CD4-positive, CD25-positive, alpha-beta regulatory T cell (primary cell): ENCODE results near the gene TPI1. TPM values are rescaled to one million over a fixed set of nuclear protein-coding genes. Genes with fewer than 3 reads are reported as not detected.
A peak's percentile ranks its signal among the peaks of the same experiment; 100 is the strongest.
"Not testable (repeated sequence)": the region's sequence is repeated elsewhere in the genome, so short reads cannot be mapped to it uniquely, and the experiment has no call there.

Experiments
- ATAC-seq, 2 donors: fragments of 150-1000 bp; cut with Tn5 transposase; one replicate each; pipeline ENCODE4 v1.10.0; 2021; ENCODE audit warnings: low read depth in 2 of 2, moderate number of reproducible peaks in 2 of 2, moderate library complexity in 1 of 2
- DNase-seq, 3 donors: peaks; one replicate each; pipeline versions ENCODE4 v3.0.0 to v3.0.0-alpha.2; 2012 to 2022; ENCODE audit warnings: mixed read lengths in 1 of 3
- H3K27ac ChIP-seq: one replicate; pipeline ENCODE4 v1.7.0; 2013; ENCODE audit warnings: mild to moderate bottlenecking, low read length; ENCODE audit not compliant: insufficient read depth, poor library complexity, severe bottlenecking
- H3K27me3 ChIP-seq: one replicate; pipeline ENCODE4 v1.7.0; 2013; ENCODE audit warnings: low read length; ENCODE audit not compliant: control insufficient read depth, insufficient read depth
- H3K36me3 ChIP-seq: one replicate; pipeline ENCODE4 v1.7.0; 2013; ENCODE audit warnings: mild to moderate bottlenecking, low read length, moderate library complexity; ENCODE audit not compliant: control insufficient read depth, insufficient read depth
- H3K4me1 ChIP-seq: 2 replicates; pipeline ENCODE4 v1.7.0; 2013; ENCODE audit warnings: mild to moderate bottlenecking, low read length; ENCODE audit not compliant: insufficient read depth, control insufficient read depth, poor library complexity, severe bottlenecking
- H3K4me3 ChIP-seq: one replicate; pipeline ENCODE4 v1.7.0; 2013; ENCODE audit warnings: low read depth, mild to moderate bottlenecking, low read length, moderate library complexity
- H3K9me3 ChIP-seq, 2 experiments: 1 replicate in 1 of 2; 2 replicates in 1 of 2; pipeline ENCODE4 v1.7.0; 2013; ENCODE audit warnings: low read length in 2 of 2, mild to moderate bottlenecking in 1 of 2, moderate library complexity in 1 of 2; ENCODE audit not compliant: control insufficient read depth in 2 of 2
- H3K27ac Mint-ChIP-seq, 3 donors: one replicate each; pipeline ENCODE4 v1.8.0; 2020 to 2022; ENCODE audit warnings: mild to moderate bottlenecking in 3 of 3, mixed read lengths in 3 of 3, moderate library complexity in 2 of 3
- H3K27me3 Mint-ChIP-seq: one replicate; pipeline ENCODE4 v1.8.0; 2022; ENCODE audit warnings: mild to moderate bottlenecking, mixed read lengths
- H3K36me3 Mint-ChIP-seq: one replicate; pipeline ENCODE4 v1.8.0; 2020; ENCODE audit warnings: mixed read lengths
- H3K4me1 Mint-ChIP-seq, 4 donors: one replicate each; pipeline ENCODE4 v1.8.0; 2020 to 2022; ENCODE audit warnings: mixed read lengths in 4 of 4, mild to moderate bottlenecking in 1 of 4
- H3K4me3 Mint-ChIP-seq, 4 donors: one replicate each; pipeline ENCODE4 v1.8.0; 2020 to 2022; ENCODE audit warnings: mild to moderate bottlenecking in 4 of 4, mixed read lengths in 4 of 4, moderate library complexity in 3 of 4
- H3K9me3 Mint-ChIP-seq, 7 donors: one replicate each; pipeline ENCODE4 v1.8.0; 2020 to 2022; ENCODE audit warnings: mixed read lengths in 7 of 7, mild to moderate bottlenecking in 3 of 7, moderate library complexity in 2 of 7
- polyA plus RNA-seq, 4 donors: library from polyadenylated mRNA; unstranded; fragments of 300-500 nt; fragmentation: Illumina TruSeq; gene quantifications; one replicate each; pipeline ENCODE4 v1.2.3, GENCODE V29; 2021
- total RNA-seq: library from RNA; stranded (reverse); gene quantifications from one replicate; pipeline ENCODE4 v1.2.3, GENCODE V29; 2022

TPI1 gene
- total and polyA plus RNA-seq, 5 donors from 2014 or later: 153 to 633 (median 512) TPM

DNA sequence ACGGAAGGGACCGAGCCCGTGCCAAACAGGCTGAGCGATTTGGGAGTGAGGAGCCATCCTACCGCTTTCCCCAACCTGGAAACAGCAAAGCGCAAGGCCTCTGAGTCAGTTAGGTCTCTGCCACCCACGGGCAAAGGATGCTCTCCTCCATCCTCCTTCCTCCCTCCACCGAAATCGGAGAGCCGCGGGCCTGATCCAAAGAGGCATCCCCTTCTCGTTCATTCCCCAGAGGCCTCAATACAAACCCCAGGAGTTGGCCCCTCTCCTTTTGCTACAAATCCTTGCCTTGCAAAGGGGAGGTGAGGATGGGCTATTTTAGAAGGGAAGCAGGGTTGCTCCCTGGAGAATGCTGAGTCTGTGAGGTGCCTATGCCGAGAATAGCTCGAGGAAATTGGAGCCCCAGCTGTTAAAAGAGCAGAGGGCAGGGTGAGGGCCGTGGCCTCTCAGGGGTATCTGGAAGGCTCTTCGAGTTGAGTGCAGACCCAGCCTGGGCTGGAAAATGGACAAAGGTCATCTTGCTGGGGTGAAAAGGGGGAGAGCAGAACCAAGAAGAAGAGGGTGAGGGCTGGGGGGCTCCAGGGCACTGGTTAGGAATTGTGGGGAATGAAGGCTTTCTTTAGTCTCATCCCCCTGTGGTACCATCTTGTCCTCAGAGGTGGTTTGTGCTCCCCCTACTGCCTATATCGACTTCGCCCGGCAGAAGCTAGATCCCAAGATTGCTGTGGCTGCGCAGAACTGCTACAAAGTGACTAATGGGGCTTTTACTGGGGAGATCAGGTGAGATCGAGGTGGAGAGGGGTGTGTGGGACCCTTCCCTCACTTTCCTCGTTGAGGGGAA, 1.1 kb downstream of the TPI1 start:
- Mint-ChIP-seq H3K4me1 (peaks cover 3 to 57% (median 32%) of the 10 kb centered on the region in 4 donors), H3K27ac (peak overlapping the region; percentile 82 to 90 (median 86)), H3K4me3 (peak overlapping the region; percentile 89 to 93 (median 92)), H3K9me3 (no peaks in the 10 kb centered on the region), H3K27me3 (no peaks in the 10 kb centered on the region), H3K36me3 (peaks cover 17% of the 10 kb centered on the region)
- no peak for ATAC-seq
- Histone ChIP-seq H3K36me3 (peaks cover 15% of the 10 kb centered on the region), H3K27ac (peak overlapping the region; percentile 78), H3K27me3 (no peaks in the 10 kb centered on the region), H3K4me3 (peak overlapping the region; percentile 69), H3K4me1 (peaks cover 53% of the 10 kb centered on the region), H3K9me3 (no peaks in the 10 kb centered on the region)
- peak in 1 of 3 donors; percentile 33 for DNase-seq

DNA sequence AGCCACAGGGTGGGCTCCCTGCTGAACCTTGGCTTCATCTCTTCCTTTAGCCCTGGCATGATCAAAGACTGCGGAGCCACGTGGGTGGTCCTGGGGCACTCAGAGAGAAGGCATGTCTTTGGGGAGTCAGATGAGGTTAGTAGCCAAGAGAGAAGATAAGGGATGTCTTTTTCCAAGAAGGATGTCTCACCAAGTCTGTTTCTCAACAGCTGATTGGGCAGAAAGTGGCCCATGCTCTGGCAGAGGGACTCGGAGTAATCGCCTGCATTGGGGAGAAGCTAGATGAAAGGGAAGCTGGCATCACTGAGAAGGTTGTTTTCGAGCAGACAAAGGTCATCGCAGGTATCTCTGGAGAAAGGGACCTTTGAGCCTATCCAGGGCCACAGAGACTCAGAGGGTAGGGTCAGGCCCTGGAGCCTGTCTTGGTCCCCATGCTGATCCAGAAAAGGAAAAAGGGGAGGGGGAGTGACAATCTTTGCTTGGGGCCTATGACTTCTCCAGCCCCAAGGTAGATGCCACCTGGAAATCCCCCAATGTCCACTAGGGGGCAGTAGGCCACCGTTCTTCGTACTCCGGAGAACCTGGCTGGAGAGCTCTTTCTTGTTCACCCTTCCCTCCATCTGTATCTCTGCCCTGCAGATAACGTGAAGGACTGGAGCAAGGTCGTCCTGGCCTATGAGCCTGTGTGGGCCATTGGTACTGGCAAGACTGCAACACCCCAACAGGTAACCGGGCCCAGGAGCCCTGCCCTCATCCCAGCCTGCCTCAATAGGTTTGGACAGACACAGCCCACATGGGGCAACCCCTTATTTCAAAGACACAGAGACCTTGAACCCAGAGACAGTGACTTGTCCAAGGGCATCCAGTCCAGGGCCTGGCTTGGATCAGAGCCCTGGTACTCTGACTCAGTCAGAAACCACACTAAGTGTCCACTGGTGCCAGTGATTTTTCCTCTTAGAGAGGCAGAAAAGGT, 2.0 kb downstream of the TPI1 start:
- H3K9me3 Mint-ChIP-seq: no peaks in the 10 kb centered on the region
- H3K27me3 ChIP-seq: no peaks in the 10 kb centered on the region
- peaks cover 3 to 63% (median 37%) of the 10 kb centered on the region in 4 donors for H3K4me1 Mint-ChIP-seq
- peak overlapping the region; percentile 89 to 93 (median 92) for H3K4me3 Mint-ChIP-seq
- peaks cover 12% of the 10 kb centered on the region for H3K36me3 ChIP-seq
- H3K4me1 ChIP-seq: peaks cover 62% of the 10 kb centered on the region
- H3K27ac Mint-ChIP-seq: peak overlapping the region; percentile 84 to 90 (median 90)
- DNase-seq (peak; percentile 76 to 88 (median 84)), ATAC-seq (no peak)
- H3K27ac ChIP-seq: peak overlapping the region; percentile 78
- no peaks in the 10 kb centered on the region for H3K27me3 Mint-ChIP-seq
- no peaks in the 10 kb centered on the region for H3K9me3 ChIP-seq
- H3K36me3 Mint-ChIP-seq: peaks cover 15% of the 10 kb centered on the region
- H3K4me3 ChIP-seq: peak overlapping the region; percentile 69

DNA sequence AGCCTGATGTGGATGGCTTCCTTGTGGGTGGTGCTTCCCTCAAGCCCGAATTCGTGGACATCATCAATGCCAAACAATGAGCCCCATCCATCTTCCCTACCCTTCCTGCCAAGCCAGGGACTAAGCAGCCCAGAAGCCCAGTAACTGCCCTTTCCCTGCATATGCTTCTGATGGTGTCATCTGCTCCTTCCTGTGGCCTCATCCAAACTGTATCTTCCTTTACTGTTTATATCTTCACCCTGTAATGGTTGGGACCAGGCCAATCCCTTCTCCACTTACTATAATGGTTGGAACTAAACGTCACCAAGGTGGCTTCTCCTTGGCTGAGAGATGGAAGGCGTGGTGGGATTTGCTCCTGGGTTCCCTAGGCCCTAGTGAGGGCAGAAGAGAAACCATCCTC, 3.0 kb downstream of the TPI1 start:
- not testable (repeated sequence) for H3K4me3 ChIP-seq, H3K9me3 Mint-ChIP-seq, H3K9me3 ChIP-seq, H3K27me3 Mint-ChIP-seq, DNase-seq, H3K27me3 ChIP-seq, H3K27ac Mint-ChIP-seq, H3K27ac ChIP-seq, ATAC-seq
- H3K36me3 Mint-ChIP-seq: peaks cover 10% of the 10 kb centered on the region
- peaks cover 3 to 71% (median 41%) of the 10 kb centered on the region in 4 donors for H3K4me1 Mint-ChIP-seq
- peaks cover 12% of the 10 kb centered on the region for H3K36me3 ChIP-seq
- peaks cover 62% of the 10 kb centered on the region for H3K4me1 ChIP-seq
- peak overlapping the region; percentile 11 to 96 (median 62) for H3K4me3 Mint-ChIP-seq

- Mint-ChIP-seq H3K4me1 (peaks cover 3 to 75% (median 41%) of the 10 kb centered on the region in 4 donors), H3K4me3 (peak overlapping the region; percentile 90 to 96 (median 94)), H3K36me3 (peaks cover 14% of the 10 kb centered on the region), H3K9me3 (no peaks in the 10 kb centered on the region), H3K27me3 (no peaks in the 10 kb centered on the region), H3K27ac (peak overlapping the region; percentile 82 to 92 (median 88))
- ATAC-seq (no peak), DNase-seq (peak in 2 of 3 donors; percentile 25 to 74)
- H3K27me3 ChIP-seq: no peaks in the 10 kb centered on the region
- H3K27ac ChIP-seq: peak overlapping the region; percentile 85
- peaks cover 8% of the 10 kb centered on the region for H3K36me3 ChIP-seq
- peaks cover 62% of the 10 kb centered on the region for H3K4me1 ChIP-seq
- H3K9me3 ChIP-seq: no peaks in the 10 kb centered on the region
- peak overlapping the region; percentile 74 for H3K4me3 ChIP-seq
These were observed 4.0 kb downstream of the TPI1 start for GRCh38 chr12:6871052-6871957.

DNA sequence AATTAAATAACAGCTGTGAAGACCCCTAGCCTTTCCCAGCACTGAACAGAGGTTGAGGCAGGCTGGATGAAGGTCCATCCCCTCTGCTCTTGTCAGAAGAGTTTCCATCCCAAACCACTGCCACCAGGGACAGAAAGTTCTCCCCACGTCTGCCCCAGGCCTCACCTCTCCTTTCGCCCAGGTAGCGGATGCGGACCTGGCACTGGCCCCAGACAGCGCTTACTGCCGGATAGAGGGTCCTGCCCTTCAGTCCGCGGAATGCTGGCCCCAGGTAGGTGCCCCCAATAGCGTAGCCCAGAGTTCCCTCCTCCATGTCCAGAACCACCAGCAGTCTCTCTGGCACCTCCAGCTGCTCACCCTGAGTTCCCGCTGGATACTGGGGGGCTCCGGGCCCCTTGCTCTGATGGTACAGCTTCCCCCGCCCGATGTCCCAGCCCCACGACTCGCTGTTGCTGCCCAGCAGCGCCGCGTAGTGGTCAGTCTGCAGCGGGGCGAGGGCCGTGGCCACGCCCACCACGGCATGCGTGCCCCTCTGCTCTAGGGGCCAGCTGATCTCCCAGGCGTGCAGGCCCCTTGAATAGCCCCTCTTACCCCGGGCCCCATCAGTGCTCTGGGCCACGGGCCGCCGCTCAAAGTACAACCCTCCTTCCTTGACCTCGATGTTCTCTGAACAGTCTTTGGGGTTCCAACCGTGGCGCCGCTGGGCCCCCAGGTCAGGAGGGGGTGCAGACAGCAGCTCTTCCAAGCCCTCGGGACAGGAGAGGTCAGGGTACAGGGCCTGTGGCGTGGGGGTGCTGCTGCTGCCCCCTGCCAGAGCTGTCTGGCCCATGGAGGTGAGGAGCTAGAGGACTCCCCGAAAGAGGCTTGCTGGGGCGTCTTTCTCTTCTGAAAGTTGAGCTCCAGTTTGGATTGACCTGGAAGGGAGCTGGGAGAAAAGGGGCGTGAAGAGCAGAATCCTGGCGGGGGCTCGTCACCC, 5.0 kb downstream of the TPI1 start:
- Histone ChIP-seq H3K36me3 (peaks cover 8% of the 10 kb centered on the region), H3K9me3 (no peaks in the 10 kb centered on the region), H3K27ac (peak overlapping the region; percentile 85), H3K4me1 (peaks cover 54% of the 10 kb centered on the region), H3K4me3 (peak overlapping the region; percentile 75), H3K27me3 (no peaks in the 10 kb centered on the region)
- DNase-seq (peak; percentile 76 to 86 (median 83)), ATAC-seq (peak; percentile 34 to 40)
- H3K36me3 Mint-ChIP-seq: peaks cover 14% of the 10 kb centered on the region
- peak overlapping the region; percentile 90 to 96 (median 94) for H3K4me3 Mint-ChIP-seq
- peaks cover 7 to 66% (median 40%) of the 10 kb centered on the region in 4 donors for H3K4me1 Mint-ChIP-seq
- no peaks in the 10 kb centered on the region for H3K9me3 Mint-ChIP-seq
- peak overlapping the region; percentile 32 to 92 (median 88) for H3K27ac Mint-ChIP-seq
- H3K27me3 Mint-ChIP-seq: no peaks in the 10 kb centered on the region

DNA sequence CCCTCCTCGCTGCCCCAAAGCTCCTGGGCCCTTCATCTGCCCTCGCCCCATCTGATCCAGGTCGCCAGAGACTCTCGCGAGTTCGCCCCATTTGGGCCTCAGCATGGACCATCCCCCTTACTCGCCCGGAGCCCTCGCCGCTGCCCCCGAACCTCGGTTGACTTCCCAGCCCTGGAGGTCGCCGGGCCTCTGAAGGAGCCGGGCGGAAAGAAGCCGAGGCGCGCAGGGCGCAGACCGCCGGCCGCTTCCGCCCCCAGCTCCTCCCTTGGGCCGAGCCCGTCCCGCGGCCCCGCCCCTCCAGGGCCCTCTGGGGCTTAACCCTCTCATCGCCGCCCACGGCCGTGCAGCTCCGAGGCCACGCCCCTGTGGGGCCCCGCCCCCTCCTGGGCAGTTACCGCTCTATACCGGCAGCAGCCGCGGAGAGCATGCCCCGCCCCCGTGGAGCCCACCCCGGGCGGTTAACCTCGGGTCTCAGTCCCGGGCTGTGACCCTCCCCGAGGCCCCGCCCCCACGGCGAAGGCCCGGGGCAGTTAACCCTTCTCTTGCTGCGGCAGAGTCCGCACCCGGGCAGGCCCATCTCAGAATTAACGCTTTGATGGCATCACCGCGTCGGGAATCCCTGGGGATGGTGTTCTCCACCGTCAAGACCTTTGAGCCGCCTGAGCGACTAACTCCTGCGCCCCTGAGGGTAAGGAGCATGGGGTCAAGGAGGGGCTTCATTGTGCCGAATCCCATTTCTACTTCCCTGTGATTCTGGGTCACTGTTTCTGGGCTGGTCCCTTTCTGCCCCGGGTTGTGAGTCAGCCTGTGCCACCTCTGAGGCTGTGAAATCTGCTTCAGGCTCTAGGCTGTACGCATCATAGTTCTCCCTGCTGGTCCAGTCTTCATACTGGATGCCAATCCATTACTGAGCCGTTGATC, 6.0 kb downstream of the TPI1 start, which contains the start of gene SPSB2:
SPSB2 (minus strand) TSS at position 210 of the 921 bp plus-strand sequence. CDS start 402 bp downstream, outside the sequence.
- H3K9me3 ChIP-seq: no peaks in the 10 kb centered on the region
- peaks cover 9 to 62% (median 37%) of the 10 kb centered on the region in 4 donors for H3K4me1 Mint-ChIP-seq
- peaks cover 8% of the 10 kb centered on the region for H3K36me3 ChIP-seq
- H3K4me3 Mint-ChIP-seq: peak within 1 kb of the TSS; percentile 90 to 96 (median 94)
- peak within 1 kb of the TSS; percentile 85 for H3K4me3 ChIP-seq
- H3K27ac ChIP-seq: peak within 1 kb of the TSS; percentile 85
- no peaks in the 10 kb centered on the region for H3K27me3 Mint-ChIP-seq
- DNase-seq (peak; percentile 98 to 99 (median 98)), ATAC-seq (peak; percentile 91 to 93)
- H3K36me3 Mint-ChIP-seq: peaks cover 14% of the 10 kb centered on the region
- peaks cover 50% of the 10 kb centered on the region for H3K4me1 ChIP-seq
- H3K9me3 Mint-ChIP-seq: no peaks in the 10 kb centered on the region
- no peaks in the 10 kb centered on the region for H3K27me3 ChIP-seq
- peak within 1 kb of the TSS; percentile 32 to 92 (median 90) for H3K27ac Mint-ChIP-seq
